HUES64 (cell line): Measurements from ENCODE around the gene ALG8.
A peak's percentile ranks its signal among the peaks of the same experiment; 100 is the strongest.
"Not testable (repeated sequence)": the region's sequence is repeated elsewhere in the genome, so short reads cannot be mapped to it uniquely, and the experiment has no call there.

ENCODE experiments used
- H3K27ac ChIP-seq: 2 replicates; pipeline ENCODE4 v1.7.0; 2013; ENCODE audit warnings: low read depth, low read length, inconsistent platforms
- H3K27me3 ChIP-seq: 2 replicates; pipeline ENCODE4 v1.6.1; 2013; ENCODE audit warnings: mild to moderate bottlenecking, low read length; ENCODE audit not compliant: insufficient read depth
- H3K36me3 ChIP-seq: 2 replicates; pipeline ENCODE4 v1.6.1; 2013; ENCODE audit warnings: mild to moderate bottlenecking, low read length; ENCODE audit not compliant: insufficient read depth
- H3K4me1 ChIP-seq: 2 replicates; pipeline ENCODE4 v1.6.1; 2013; ENCODE audit warnings: mild to moderate bottlenecking, low read length, moderate library complexity; ENCODE audit not compliant: insufficient read depth
- H3K4me3 ChIP-seq: 2 replicates; pipeline ENCODE4 v1.5.1; 2013; ENCODE audit warnings: mild to moderate bottlenecking, low read length, moderate library complexity
- H3K9ac ChIP-seq: 2 replicates; pipeline ENCODE4 v1.6.1; 2013; ENCODE audit warnings: mild to moderate bottlenecking, low read depth, low read length
- H3K9me3 ChIP-seq: 2 replicates; pipeline ENCODE4 v1.6.1; 2013; ENCODE audit warnings: low read depth, low read length; ENCODE audit not compliant: insufficient read depth
- WGBS: fragments of 150-250, 120-280 bp; methylation state at CpG from one replicate; pipeline ENCODE4 v1.1.7; 2013; ENCODE audit warnings: missing lambda C conversion rate; 5-methylcytosine and 5-hydroxymethylcytosine counted together

The ALG8 gene

GRCh38 chr11:78079232-78080083 lies 60.0 kb downstream of the ALG8 start, which contains the start of gene NDUFC2:
Gene NDUFC2 (minus strand): TSS chr11:78079862. CDS start chr11:78079744, 118 bp downstream.
- H3K27ac ChIP-seq: peak within 1 kb of the TSS; percentile 74

GRCh38 chr11:78078218-78079167 lies 60.9 kb downstream of the ALG8 start:
- Histone ChIP-seq H3K9ac (peak overlapping the region; percentile 90), H3K4me3 (peak overlapping the region; percentile 87), H3K36me3 (peaks cover 5% of the 10 kb centered on the region; the same call in 1 of the 2 replicates), H3K9me3 (no peaks in the 10 kb centered on the region), H3K27ac (no peak overlapping the region), H3K4me1 (peaks cover 4% of the 10 kb centered on the region; the same call in 1 of the 2 replicates), H3K27me3 (no peaks in the 10 kb centered on the region)
- 29% methylated on average over 19 of the region's 21 CpGs for WGBS

More at GRCh38 chr11:78079232-78080083, 60.0 kb downstream of the ALG8 start, which contains the start of gene NDUFC2:
- Histone ChIP-seq H3K9me3 (no peaks in the 10 kb centered on the region), H3K27me3 (no peaks in the 10 kb centered on the region), H3K9ac (peak within 1 kb of the TSS; percentile 90), H3K4me1 (peaks cover 4% of the 10 kb centered on the region; the same call in 1 of the 2 replicates), H3K4me3 (peak within 1 kb of the TSS; percentile 87), H3K36me3 (peaks cover 5% of the 10 kb centered on the region; the same call in 1 of the 2 replicates)
- under 1% methylated on average over 68 of the region's 68 CpGs for WGBS

- not testable (repeated sequence) for H3K27ac ChIP-seq, H3K36me3 ChIP-seq, H3K9ac ChIP-seq, H3K27me3 ChIP-seq, H3K9me3 ChIP-seq, H3K4me1 ChIP-seq
- WGBS: 94% methylated on average over 4 of the region's 4 CpGs
- H3K4me3 ChIP-seq: peak overlapping the region; percentile 87; the same call in 1 of the 2 replicates
Observed at GRCh38 chr11:78077592-78077991, 61.8 kb downstream of the ALG8 start.

GRCh38 chr11:78076733-78077403 lies 62.6 kb downstream of the ALG8 start:
- H3K4me3 ChIP-seq: no peak overlapping the region
- peaks cover 14% of the 10 kb centered on the region for H3K36me3 ChIP-seq
- 90% methylated on average over 6 of the region's 6 CpGs for WGBS
- no peak overlapping the region for H3K27ac ChIP-seq
- no peak overlapping the region for H3K9ac ChIP-seq
- no peaks in the 10 kb centered on the region for H3K9me3 ChIP-seq
- H3K4me1 ChIP-seq: peaks cover 4% of the 10 kb centered on the region; the same call in 1 of the 2 replicates
- no peaks in the 10 kb centered on the region for H3K27me3 ChIP-seq

GRCh38 chr11:78074756-78075155 lies 64.7 kb downstream of the ALG8 start:
- Histone ChIP-seq H3K27ac (no peak overlapping the region), H3K36me3 (peaks cover 34% of the 10 kb centered on the region), H3K9me3 (no peaks in the 10 kb centered on the region), H3K27me3 (no peaks in the 10 kb centered on the region), H3K4me1 (peaks cover 4% of the 10 kb centered on the region; the same call in 1 of the 2 replicates), H3K4me3 (no peak overlapping the region), H3K9ac (no peak overlapping the region)
- 92% methylated on average over 6 of the region's 6 CpGs for WGBS

GRCh38 chr11:78072455-78072854 lies 67.0 kb downstream of the ALG8 start:
- Histone ChIP-seq H3K9ac (no peak overlapping the region), H3K9me3 (no peaks in the 10 kb centered on the region), H3K27ac (no peak overlapping the region), H3K36me3 (peaks cover 52% of the 10 kb centered on the region), H3K4me1 (no peaks in the 10 kb centered on the region), H3K4me3 (no peak overlapping the region), H3K27me3 (no peaks in the 10 kb centered on the region)
- 94% methylated on average over 4 of the region's 4 CpGs for WGBS

GRCh38 chr11:78071717-78072116 lies 67.7 kb downstream of the ALG8 start:
- Histone ChIP-seq H3K9ac (no peak overlapping the region), H3K36me3 (peaks cover 54% of the 10 kb centered on the region), H3K9me3 (no peaks in the 10 kb centered on the region), H3K27ac (no peak overlapping the region), H3K27me3 (no peaks in the 10 kb centered on the region), H3K4me1 (no peaks in the 10 kb centered on the region), H3K4me3 (no peak overlapping the region)
- WGBS: 98% methylated on average over 3 of the region's 3 CpGs

- Histone ChIP-seq H3K4me1 (no peaks in the 10 kb centered on the region), H3K27ac (no peak overlapping the region), H3K9ac (no peak overlapping the region), H3K27me3 (no peaks in the 10 kb centered on the region), H3K9me3 (no peaks in the 10 kb centered on the region), H3K4me3 (no peak overlapping the region), H3K36me3 (peaks cover 51% of the 10 kb centered on the region)
- 96% methylated on average over 2 of the region's 2 CpGs for WGBS
Observed at GRCh38 chr11:78070621-78071020, 68.8 kb downstream of the ALG8 start.

GRCh38 chr11:78069465-78069864 lies 70.0 kb downstream of the ALG8 start:
- 100% methylated on average over 2 of the region's 2 CpGs for WGBS
- no peak overlapping the region for H3K27ac ChIP-seq
- peaks cover 51% of the 10 kb centered on the region for H3K36me3 ChIP-seq
- no peak overlapping the region for H3K9ac ChIP-seq
- no peaks in the 10 kb centered on the region for H3K27me3 ChIP-seq
- no peak overlapping the region for H3K4me3 ChIP-seq
- H3K4me1 ChIP-seq: no peaks in the 10 kb centered on the region
- no peaks in the 10 kb centered on the region for H3K9me3 ChIP-seq

- Histone ChIP-seq H3K27me3 (no peaks in the 10 kb centered on the region), H3K4me3 (no peak overlapping the region), H3K36me3 (peaks cover 48% of the 10 kb centered on the region), H3K27ac (no peak overlapping the region), H3K9me3 (no peaks in the 10 kb centered on the region), H3K4me1 (no peaks in the 10 kb centered on the region), H3K9ac (no peak overlapping the region)
- 98% methylated on average over 3 of the region's 4 CpGs for WGBS
Observed at GRCh38 chr11:78067704-78068103, 71.7 kb downstream of the ALG8 start.
